Colonic mucosa (tissue), 4 donors: Measurements from ENCODE around the gene OPN4. TPM values are rescaled to one million over a fixed set of nuclear protein-coding genes. Genes with fewer than 3 reads are reported as not detected.
A peak's percentile ranks its signal among the peaks of the same experiment; 100 is the strongest.

ENCODE experiments used
- DNase-seq: peaks from one replicate; pipeline ENCODE4 v3.0.0-alpha.2; 2020
- H3K27ac ChIP-seq: fragments of 200-600 bp; one replicate; pipeline ENCODE4 v1.8.0; 2021
- H3K27me3 ChIP-seq: fragments of 200-600 bp; one replicate; pipeline ENCODE4 v1.8.0; 2021
- H3K36me3 ChIP-seq: fragments of 200-600 bp; one replicate; pipeline ENCODE4 v1.8.0; 2021
- H3K4me1 ChIP-seq: fragments of 200-600 bp; one replicate; pipeline ENCODE4 v1.8.0; 2021; ENCODE audit warnings: mild to moderate bottlenecking
- H3K4me3 ChIP-seq: fragments of 200-600 bp; one replicate; pipeline ENCODE4 v1.8.0; 2021
- H3K9ac ChIP-seq, 2 donors: one replicate each; pipeline ENCODE4 v1.7.0; 2013; ENCODE audit warnings: control low read depth in 2 of 2, low read depth in 2 of 2, low read length in 2 of 2
- H3K9me3 ChIP-seq: fragments of 200-600 bp; one replicate; pipeline ENCODE4 v1.8.0; 2021
- intact Hi-C: fragments of 100-400 bp; cut with DNase I; formaldehyde crosslinking; loops from one replicate; pipeline ENCODE4 v1.14.1; 2022
- total RNA-seq, 2 donors: library from RNA; stranded (reverse); fragmentation: NEBNext Ultra II Directional in 1 of 2; extraction: Animal tissue kit (Norgen Biotek cat#: 25700) in 1 of 2; gene quantifications; one replicate each; pipeline ENCODE4 v1.2.1, GENCODE V29; 2021
- TF ChIP-seq, protein P1 (sequence below): fragments of 200-600 bp; IDR thresholded peaks from one replicate; pipeline ENCODE4 v1.8.0; 2022; ENCODE audit warnings: antibody characterized with exemption, mild to moderate bottlenecking
- donor health status: healthy.
- donor health status: DM: no; HTN: no; CAD: no.
- donor health status: DM: no; HTN: no; CAD: no.

The OPN4 gene
- total RNA-seq, 2 donors from 2014 or later: not detected

DNA sequence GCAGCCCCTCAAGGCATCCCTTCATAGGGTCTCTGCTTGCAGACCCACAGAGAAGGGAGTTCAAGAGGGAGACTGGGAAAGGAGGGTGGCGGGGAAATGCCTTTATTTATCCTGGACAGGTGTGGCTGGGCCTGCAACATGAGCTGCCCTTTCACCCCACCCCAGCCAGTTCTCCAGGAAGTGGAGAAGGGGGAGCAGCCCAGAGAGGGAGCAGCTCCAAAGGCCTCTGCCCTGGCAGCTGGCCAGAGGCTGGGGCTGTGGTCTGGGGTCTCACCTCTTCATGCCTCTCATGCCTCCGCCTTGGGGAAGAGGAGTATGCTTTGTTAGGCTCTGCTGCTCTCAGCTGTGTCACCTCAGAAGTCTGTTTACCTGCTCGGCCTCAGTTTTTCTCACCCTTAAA, 17.1 kb downstream of the OPN4 start:
- Histone ChIP-seq H3K9ac (no peak overlapping the region), H3K4me1 (peaks cover 5% of the 10 kb centered on the region), H3K36me3 (no peaks in the 10 kb centered on the region), H3K27ac (no peak overlapping the region), H3K4me3 (no peak overlapping the region), H3K27me3 (no peaks in the 10 kb centered on the region), H3K9me3 (no peaks in the 10 kb centered on the region)
- TF ChIP-seq, protein P1, sequence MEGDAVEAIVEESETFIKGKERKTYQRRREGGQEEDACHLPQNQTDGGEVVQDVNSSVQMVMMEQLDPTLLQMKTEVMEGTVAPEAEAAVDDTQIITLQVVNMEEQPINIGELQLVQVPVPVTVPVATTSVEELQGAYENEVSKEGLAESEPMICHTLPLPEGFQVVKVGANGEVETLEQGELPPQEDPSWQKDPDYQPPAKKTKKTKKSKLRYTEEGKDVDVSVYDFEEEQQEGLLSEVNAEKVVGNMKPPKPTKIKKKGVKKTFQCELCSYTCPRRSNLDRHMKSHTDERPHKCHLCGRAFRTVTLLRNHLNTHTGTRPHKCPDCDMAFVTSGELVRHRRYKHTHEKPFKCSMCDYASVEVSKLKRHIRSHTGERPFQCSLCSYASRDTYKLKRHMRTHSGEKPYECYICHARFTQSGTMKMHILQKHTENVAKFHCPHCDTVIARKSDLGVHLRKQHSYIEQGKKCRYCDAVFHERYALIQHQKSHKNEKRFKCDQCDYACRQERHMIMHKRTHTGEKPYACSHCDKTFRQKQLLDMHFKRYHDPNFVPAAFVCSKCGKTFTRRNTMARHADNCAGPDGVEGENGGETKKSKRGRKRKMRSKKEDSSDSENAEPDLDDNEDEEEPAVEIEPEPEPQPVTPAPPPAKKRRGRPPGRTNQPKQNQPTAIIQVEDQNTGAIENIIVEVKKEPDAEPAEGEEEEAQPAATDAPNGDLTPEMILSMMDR: no peak
- peak; percentile 73 for DNase-seq
- intact Hi-C loops: no loop called here

DNA sequence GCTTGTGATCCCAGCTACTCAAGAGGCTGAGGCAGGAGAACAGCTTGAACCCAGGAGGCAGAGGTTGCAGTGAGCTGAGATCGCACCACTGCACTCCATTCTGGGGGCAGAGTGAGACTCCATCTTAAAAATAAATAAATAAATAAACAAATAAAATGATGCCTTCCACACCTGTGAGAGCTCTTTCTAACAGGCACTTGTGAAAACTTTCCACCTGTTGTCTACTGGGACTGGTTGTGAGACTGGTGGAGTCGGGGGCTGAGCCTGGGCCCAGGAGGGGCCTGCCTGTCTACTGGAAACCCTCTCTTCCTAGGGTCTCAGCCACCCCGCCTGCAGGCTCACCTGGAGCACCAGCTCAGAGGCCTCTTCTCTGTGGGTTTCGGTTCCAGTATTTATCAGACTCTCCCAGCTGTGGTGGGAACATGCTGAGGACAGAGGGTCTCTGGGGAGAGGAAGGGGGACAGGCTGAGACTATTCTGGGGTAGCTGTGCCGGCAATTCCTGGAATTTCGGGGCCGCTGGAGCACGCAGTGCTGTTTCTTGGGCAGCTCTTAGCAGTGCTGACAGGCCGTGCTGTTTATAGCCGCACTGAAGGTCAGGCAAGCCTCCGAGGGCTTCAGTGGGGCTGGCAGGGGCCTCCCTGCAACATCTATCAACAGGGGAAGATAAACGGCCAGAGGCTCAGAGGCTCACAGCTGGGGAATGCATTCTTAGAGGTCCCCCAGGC, 17.8 kb downstream of the OPN4 start:
- no peak for DNase-seq
- no peaks in the 10 kb centered on the region for H3K27me3 ChIP-seq
- TF ChIP-seq, protein P1: no peak
- no peak overlapping the region for H3K9ac ChIP-seq
- H3K4me1 ChIP-seq: peaks cover 5% of the 10 kb centered on the region
- intact Hi-C loops: no loop called here
- no peaks in the 10 kb centered on the region for H3K9me3 ChIP-seq
- no peak overlapping the region for H3K4me3 ChIP-seq
- H3K27ac ChIP-seq: no peak overlapping the region
- H3K36me3 ChIP-seq: no peaks in the 10 kb centered on the region

- TF ChIP-seq, protein P1: no peak
- Histone ChIP-seq H3K9ac (peak overlapping the region in 1 of 2 donors; percentile 18), H3K4me1 (peaks cover 5% of the 10 kb centered on the region)
Observed at GRCh38 chr10:86673216-86673826, 19.0 kb downstream of the OPN4 start.

DNA sequence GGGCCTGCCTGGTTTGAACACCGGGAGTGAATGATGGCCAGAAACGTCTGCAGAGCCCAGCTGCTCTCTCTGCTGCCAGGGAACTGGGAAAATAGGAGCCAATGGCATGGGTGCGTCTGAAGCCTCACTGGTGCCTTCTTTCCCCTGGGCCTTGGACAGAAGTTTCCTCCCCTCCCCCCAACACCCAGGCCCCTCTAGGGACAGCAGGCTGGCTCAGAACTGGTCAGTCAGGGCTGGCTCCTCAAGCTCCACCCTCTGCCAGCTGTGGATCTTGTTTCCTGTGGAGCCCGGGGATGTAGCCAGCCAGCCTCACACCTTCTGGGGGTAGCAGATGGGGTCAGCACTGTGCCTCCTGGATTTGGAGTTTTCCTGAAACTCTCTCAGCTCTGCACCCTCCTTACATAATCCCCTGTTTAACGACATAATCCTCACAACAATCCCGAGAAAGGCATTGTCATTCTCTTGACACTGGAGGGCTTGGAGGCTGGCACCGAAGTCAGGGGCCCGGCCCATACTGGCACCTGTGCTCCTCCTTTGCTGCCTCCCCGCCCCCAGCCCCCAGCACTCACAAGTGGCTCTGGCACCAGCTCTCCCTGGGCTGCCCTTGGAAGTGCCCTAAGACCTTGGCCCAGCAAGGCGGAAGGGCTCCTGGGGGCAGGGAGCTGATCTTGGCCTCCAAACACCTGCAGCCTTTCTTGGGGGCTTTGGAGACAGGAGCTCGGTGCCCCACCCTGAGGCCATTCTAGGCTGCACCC, 19.7 kb downstream of the OPN4 start:
- H3K27ac ChIP-seq: no peak overlapping the region
- DNase-seq: no peak
- H3K4me3 ChIP-seq: no peak overlapping the region
- H3K4me1 ChIP-seq: peaks cover 5% of the 10 kb centered on the region
- no peaks in the 10 kb centered on the region for H3K27me3 ChIP-seq
- H3K36me3 ChIP-seq: no peaks in the 10 kb centered on the region
- peak overlapping the region in 1 of 2 donors; percentile 18 for H3K9ac ChIP-seq
- no peaks in the 10 kb centered on the region for H3K9me3 ChIP-seq
- intact Hi-C loops: no loop called here
- TF ChIP-seq, protein P1: no peak

More at GRCh38 chr10:86673216-86673826, 19.0 kb downstream of the OPN4 start:
- H3K4me3 ChIP-seq: no peak overlapping the region
- no peaks in the 10 kb centered on the region for H3K9me3 ChIP-seq
- no peak for DNase-seq
- intact Hi-C loops: no loop called here
- H3K27ac ChIP-seq: no peak overlapping the region
- no peaks in the 10 kb centered on the region for H3K27me3 ChIP-seq
- H3K36me3 ChIP-seq: no peaks in the 10 kb centered on the region

DNA sequence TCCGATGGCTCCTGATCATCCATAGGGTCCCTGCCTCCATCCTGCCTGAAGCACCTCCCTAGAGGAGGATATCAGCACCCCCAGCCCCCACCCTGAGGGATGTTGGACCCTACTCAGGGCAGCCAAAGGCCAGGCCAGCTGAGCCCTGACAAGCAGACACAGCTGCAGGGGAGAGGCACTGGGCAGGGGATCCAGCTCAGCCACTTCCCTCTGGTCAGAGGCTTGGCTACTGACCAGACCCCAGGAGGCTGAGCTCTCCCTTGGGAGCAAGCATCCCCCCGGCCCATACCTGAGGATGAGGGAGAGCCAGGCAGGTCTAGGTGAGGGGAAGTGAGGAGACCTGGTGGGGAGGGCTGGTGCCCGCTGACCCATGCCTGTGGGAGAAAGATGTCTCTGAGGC, 20.6 kb downstream of the OPN4 start:
- no peak for DNase-seq
- intact Hi-C loops: no loop called here
- no peaks in the 10 kb centered on the region for H3K9me3 ChIP-seq
- TF ChIP-seq, protein P1: no peak
- no peak overlapping the region for H3K9ac ChIP-seq
- no peaks in the 10 kb centered on the region for H3K36me3 ChIP-seq
- no peak overlapping the region for H3K4me3 ChIP-seq
- H3K27ac ChIP-seq: no peak overlapping the region
- H3K4me1 ChIP-seq: peaks cover 5% of the 10 kb centered on the region
- H3K27me3 ChIP-seq: no peaks in the 10 kb centered on the region
